ENCODE data around the gene SERGEF. TPM values are rescaled to one million over a fixed set of nuclear protein-coding genes. Genes with fewer than 3 reads are reported as not detected.

SERGEF gene
- total and polyA plus RNA-seq, 10 of the 15 experiments (the other 5 are each of a cell fraction or from before 2014, with no cell fraction given), result 14.6 to 27.8 (median 22.4) TPM

DNA sequence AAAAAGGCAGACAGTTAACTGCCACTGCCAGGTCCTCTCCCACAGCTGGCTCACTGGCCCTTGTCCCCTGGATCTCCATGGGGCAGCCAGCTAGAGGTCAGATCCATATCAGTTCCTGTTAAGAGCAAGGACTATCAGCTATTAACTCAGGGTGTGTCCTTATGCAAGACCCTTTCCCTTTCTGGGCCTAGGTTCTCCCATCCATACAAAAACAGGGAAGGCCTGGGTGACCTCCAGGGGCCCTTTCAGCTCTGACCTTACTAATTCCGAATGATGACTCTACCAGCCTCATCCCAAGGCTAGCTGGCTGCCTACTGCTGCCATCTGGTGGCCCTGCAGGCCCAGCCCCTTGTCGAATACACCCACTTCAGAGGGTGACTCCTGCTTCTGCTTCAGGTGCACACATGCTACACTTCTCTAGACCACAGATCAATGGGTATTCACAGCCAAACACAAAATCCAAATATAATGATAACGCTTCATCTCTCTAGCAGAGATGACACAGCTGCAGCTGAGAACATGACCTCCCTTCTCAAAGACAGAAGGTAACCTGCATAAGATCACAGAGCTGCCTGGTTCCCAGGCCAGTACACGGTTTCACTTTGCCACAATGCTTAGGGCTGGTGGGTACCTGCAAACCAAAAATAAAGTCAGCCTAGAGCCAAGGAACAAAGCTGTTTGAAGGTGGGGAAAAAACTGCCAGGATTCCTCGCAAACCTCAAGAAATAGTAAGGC, 34.1 kb downstream of the SERGEF start (continued):
- TF ChIP-seq, protein P1, sequence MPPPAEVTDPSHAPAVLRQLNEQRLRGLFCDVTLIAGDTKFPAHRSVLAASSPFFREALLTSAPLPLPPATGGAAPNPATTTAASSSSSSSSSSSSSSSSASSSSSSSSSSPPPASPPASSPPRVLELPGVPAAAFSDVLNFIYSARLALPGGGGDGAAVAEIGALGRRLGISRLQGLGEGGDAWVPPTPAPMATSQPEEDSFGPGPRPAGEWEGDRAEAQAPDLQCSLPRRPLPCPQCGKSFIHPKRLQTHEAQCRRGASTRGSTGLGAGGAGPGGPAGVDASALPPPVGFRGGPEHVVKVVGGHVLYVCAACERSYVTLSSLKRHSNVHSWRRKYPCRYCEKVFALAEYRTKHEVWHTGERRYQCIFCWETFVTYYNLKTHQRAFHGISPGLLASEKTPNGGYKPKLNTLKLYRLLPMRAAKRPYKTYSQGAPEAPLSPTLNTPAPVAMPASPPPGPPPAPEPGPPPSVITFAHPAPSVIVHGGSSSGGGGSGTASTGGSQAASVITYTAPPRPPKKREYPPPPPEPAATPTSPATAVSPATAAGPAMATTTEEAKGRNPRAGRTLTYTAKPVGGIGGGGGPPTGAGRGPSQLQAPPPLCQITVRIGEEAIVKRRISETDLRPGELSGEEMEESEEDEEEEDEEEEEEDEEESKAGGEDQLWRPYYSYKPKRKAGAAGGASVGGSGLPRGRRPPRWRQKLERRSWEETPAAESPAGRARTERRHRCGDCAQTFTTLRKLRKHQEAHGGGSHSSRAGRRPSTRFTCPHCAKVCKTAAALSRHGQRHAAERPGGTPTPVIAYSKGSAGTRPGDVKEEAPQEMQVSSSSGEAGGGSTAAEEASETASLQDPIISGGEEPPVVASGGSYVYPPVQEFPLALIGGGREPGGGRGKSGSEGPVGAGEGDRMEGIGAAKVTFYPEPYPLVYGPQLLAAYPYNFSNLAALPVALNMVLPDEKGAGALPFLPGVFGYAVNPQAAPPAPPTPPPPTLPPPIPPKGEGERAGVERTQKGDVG (CRISPR knock-in tag; IDR thresholded peaks at IDR 0.05), result no peak
- TF ChIP-seq TBL1XR1 (IDR thresholded peaks at IDR 0.05; ENCODE audit: low read depth, low read length), result no peak

DNA sequence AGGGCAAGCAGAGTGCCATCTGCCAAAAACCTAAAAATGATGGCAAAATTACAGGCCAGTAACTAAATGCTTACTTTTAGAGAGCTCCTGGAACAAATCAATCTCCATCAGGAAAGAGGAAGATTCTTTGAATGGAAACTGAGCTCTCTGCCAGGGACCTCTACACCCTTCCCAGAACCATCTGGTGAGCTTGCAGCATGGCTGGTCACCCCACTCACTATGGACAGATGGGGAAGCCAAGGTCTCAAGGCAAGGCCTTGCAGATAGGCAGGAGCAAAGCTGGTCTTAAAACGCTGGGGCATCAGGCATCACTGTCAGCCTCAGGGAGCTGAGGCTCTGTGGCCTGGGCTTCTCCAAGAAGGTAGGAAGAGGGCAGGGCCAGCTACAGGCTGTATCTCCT, 36.2 kb downstream of the SERGEF start:
- intact Hi-C loops (cut with micrococcal nuclease; ENCODE audit: unreplicated experiment), result no loop called here
- peaks cover 0 to 8% of the 10 kb centered on the region in 2 experiments; a peak in 1 of 4 replicates for H3K36me3 ChIP-seq (ENCODE audit: control insufficient read depth in 2 of 2, insufficient read depth in 2 of 2, low read length in 1 of 2)
- no peak for FAIRE-seq
- TF ChIP-seq, protein P2, sequence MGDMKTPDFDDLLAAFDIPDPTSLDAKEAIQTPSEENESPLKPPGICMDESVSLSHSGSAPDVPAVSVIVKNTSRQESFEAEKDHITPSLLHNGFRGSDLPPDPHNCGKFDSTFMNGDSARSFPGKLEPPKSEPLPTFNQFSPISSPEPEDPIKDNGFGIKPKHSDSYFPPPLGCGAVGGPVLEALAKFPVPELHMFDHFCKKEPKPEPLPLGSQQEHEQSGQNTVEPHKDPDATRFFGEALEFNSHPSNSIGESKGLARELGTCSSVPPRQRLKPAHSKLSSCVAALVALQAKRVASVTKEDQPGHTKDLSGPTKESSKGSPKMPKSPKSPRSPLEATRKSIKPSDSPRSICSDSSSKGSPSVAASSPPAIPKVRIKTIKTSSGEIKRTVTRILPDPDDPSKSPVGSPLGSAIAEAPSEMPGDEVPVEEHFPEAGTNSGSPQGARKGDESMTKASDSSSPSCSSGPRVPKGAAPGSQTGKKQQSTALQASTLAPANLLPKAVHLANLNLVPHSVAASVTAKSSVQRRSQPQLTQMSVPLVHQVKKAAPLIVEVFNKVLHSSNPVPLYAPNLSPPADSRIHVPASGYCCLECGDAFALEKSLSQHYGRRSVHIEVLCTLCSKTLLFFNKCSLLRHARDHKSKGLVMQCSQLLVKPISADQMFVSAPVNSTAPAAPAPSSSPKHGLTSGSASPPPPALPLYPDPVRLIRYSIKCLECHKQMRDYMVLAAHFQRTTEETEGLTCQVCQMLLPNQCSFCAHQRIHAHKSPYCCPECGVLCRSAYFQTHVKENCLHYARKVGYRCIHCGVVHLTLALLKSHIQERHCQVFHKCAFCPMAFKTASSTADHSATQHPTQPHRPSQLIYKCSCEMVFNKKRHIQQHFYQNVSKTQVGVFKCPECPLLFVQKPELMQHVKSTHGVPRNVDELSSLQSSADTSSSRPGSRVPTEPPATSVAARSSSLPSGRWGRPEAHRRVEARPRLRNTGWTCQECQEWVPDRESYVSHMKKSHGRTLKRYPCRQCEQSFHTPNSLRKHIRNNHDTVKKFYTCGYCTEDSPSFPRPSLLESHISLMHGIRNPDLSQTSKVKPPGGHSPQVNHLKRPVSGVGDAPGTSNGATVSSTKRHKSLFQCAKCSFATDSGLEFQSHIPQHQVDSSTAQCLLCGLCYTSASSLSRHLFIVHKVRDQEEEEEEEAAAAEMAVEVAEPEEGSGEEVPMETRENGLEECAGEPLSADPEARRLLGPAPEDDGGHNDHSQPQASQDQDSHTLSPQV (IDR thresholded peaks at IDR 0.05), result no peak
- TF ChIP-seq, protein P3, sequence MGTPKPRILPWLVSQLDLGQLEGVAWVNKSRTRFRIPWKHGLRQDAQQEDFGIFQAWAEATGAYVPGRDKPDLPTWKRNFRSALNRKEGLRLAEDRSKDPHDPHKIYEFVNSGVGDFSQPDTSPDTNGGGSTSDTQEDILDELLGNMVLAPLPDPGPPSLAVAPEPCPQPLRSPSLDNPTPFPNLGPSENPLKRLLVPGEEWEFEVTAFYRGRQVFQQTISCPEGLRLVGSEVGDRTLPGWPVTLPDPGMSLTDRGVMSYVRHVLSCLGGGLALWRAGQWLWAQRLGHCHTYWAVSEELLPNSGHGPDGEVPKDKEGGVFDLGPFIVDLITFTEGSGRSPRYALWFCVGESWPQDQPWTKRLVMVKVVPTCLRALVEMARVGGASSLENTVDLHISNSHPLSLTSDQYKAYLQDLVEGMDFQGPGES (IDR thresholded peaks at IDR 0.05), result no peak
- TF ChIP-seq EZH2 (IDR thresholded peaks at IDR 0.05; ENCODE audit: borderline replicate concordance, control insufficient read depth, low read depth, low read length) (no peak), TARDBP (IDR thresholded peaks at IDR 0.05; ENCODE audit: borderline replicate concordance) (no peak), HCFC1 (IDR thresholded peaks at IDR 0.05; ENCODE audit: low read length) (no peak), YY1 (IDR thresholded peaks at IDR 0.05; ENCODE audit: low read depth, low read length) (no peak)
- TF ChIP-seq, protein P4, sequence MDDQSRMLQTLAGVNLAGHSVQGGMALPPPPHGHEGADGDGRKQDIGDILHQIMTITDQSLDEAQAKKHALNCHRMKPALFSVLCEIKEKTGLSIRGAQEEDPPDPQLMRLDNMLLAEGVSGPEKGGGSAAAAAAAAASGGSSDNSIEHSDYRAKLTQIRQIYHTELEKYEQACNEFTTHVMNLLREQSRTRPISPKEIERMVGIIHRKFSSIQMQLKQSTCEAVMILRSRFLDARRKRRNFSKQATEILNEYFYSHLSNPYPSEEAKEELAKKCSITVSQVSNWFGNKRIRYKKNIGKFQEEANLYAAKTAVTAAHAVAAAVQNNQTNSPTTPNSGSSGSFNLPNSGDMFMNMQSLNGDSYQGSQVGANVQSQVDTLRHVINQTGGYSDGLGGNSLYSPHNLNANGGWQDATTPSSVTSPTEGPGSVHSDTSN (IDR thresholded peaks at IDR 0.05; ENCODE audit: insufficient replicate concordance, low read depth, low read length), result no peak

More for the DNA sequence above, 36.2 kb downstream of the SERGEF start:
- Histone ChIP-seq H3K27ac (ENCODE audit: control insufficient read depth, insufficient read depth) (no peak overlapping the region), H3K4me2 (ENCODE audit: control insufficient read depth, insufficient read depth) (no peak overlapping the region), H3K9ac (ENCODE audit: control insufficient read depth, insufficient read depth, low read length) (no peak overlapping the region), H3K79me2 (ENCODE audit: control insufficient read depth, insufficient read depth, low read length) (no peaks in the 10 kb centered on the region), H4K20me1 (ENCODE audit: control insufficient read depth, insufficient read depth) (0 out of 2 replicates have a peak, but pooled peaks cover 3% of the 10 kb centered on the region), H3K27me3 (replicated peaks in 1 of 2; ENCODE audit: control insufficient read depth in 2 of 2, insufficient read depth in 2 of 2, low read length in 1 of 2) (no peaks in the 10 kb centered on the region), H3K4me1 (ENCODE audit: control insufficient read depth, insufficient read depth, low read length) (no peaks in the 10 kb centered on the region), H3K9me3 (replicated peaks; ENCODE audit: control insufficient read depth, insufficient read depth, low read length) (no peaks in the 10 kb centered on the region), H2AFZ (ENCODE audit: control insufficient read depth, low read depth, low read length) (no peak overlapping the region), H3K4me3 (no peak overlapping the region)
- SMC1A ChIA-PET (ENCODE audit: uncharacterized antibody, unreplicated experiment), result interaction anchor here (0.6 to 8.3 kb wide), 6 partner anchors 9 to 245 kb away, joined by 3 to 99 read pairs (median 3); partner anchors contain the start of gene SAAL1
- in situ Hi-C loops (cut with MboI), result loop anchor here (5.0 kb wide), 4 partner anchors 49 to 379 kb away; partner anchors contain the start of gene KCNC1
- POLR2A ChIA-PET, result no interaction called here
- DNase-seq (ENCODE audit: low read depth, low spot score), result no peak
- RAD21 ChIA-PET (ENCODE audit: unreplicated experiment), result interaction anchor here (0.9 to 8.7 kb wide), 4 partner anchors 8 to 246 kb away, joined by 3 to 76 read pairs (median 8); no protein-coding TSS in a partner anchor
- 100% methylated on average over 1 of the region's 1 CpG for WGBS (ENCODE audit: insufficient coverage, insufficient replicate concordance, low lambda C conversion rate, missing lambda C conversion rate)
- ATAC-seq, result no peak
- CTCF ChIA-PET, result interaction anchor here (1.0 to 14.0 kb wide), 8 partner anchors 8 to 378 kb away, joined by 3 to 268 read pairs (median 22); partner anchors contain the start of gene KCNC1
- no TSS peak for BruUV-seq (replicated peaks)
